Measurements from ENCODE around the gene CD44.

CD44 gene

DNA sequence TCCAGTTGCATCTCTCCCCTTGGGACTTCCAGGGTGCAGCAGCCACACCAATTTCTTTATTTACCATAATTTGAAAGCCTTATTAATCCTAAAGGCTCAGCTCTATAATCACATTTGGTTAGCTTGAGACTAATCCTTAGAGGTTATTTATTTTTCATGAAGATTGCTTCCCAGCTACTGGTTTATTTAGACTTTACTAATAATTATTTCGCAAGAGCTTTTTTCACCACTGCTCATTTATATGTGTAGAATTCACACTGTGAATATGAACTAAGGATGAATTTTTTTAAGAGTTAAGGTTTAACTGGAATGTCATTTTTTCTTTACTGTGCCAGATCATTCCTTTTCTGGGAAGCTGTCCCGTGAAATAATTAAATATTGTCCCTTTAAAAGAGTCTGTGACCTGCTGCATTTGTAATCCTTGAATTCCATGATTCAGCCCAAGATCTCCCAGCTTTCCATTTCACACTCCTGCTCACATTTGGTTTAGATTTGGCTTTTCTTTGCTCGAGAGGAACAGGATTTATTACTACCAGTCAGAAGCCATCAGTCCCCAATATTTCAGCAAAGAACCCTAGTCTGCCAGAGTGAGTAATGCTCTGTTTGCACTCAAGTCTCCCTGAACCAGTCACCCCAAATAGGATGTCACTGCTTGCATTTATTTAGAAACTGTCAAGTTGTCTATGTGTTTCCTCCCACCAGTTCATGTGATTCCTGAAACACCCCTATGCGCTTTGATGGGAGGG is 4.4 kb upstream of the CD44 start:
- no peak for TF ChIP-seq EZH2 (IDR thresholded peaks at IDR 0.05; ENCODE audit: borderline replicate concordance, low read length)
- TF ChIP-seq, protein P1, sequence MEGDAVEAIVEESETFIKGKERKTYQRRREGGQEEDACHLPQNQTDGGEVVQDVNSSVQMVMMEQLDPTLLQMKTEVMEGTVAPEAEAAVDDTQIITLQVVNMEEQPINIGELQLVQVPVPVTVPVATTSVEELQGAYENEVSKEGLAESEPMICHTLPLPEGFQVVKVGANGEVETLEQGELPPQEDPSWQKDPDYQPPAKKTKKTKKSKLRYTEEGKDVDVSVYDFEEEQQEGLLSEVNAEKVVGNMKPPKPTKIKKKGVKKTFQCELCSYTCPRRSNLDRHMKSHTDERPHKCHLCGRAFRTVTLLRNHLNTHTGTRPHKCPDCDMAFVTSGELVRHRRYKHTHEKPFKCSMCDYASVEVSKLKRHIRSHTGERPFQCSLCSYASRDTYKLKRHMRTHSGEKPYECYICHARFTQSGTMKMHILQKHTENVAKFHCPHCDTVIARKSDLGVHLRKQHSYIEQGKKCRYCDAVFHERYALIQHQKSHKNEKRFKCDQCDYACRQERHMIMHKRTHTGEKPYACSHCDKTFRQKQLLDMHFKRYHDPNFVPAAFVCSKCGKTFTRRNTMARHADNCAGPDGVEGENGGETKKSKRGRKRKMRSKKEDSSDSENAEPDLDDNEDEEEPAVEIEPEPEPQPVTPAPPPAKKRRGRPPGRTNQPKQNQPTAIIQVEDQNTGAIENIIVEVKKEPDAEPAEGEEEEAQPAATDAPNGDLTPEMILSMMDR (IDR thresholded peaks at IDR 0.05; ENCODE audit: low read length), result no peak
- no peaks in the 10 kb centered on the region for H3K36me3 ChIP-seq (ENCODE audit: insufficient read depth, low read length)
- H3K9ac ChIP-seq (ENCODE audit: low read length), result no peak overlapping the region
- H3F3A ChIP-seq (ENCODE audit: insufficient read depth, low read length), result no peaks in the 10 kb centered on the region
- no peaks in the 10 kb centered on the region for H3K4me1 ChIP-seq (ENCODE audit: insufficient read depth, low read length, severe bottlenecking)
- H3K9me3 ChIP-seq (ENCODE audit: low read length), result no peaks in the 10 kb centered on the region
- no peaks in the 10 kb centered on the region for H3K27me3 ChIP-seq (ENCODE audit: insufficient read depth, low read length)
- no peaks in the 10 kb centered on the region for H4K20me1 ChIP-seq (ENCODE audit: insufficient read depth, low read length)
- no peak overlapping the region for H3K4me3 ChIP-seq (ENCODE audit: low read depth, low read length, poor library complexity, severe bottlenecking)
- H3K4me2 ChIP-seq (ENCODE audit: low read length), result no peak overlapping the region
- no peaks in the 10 kb centered on the region for H3K9me2 ChIP-seq (ENCODE audit: low read depth, low read length)
- no peak overlapping the region for H3K27ac ChIP-seq (ENCODE audit: low read depth, low read length, poor library complexity, severe bottlenecking)
- H2AFZ ChIP-seq (ENCODE audit: low read length), result no peak overlapping the region
- H3K79me2 ChIP-seq (ENCODE audit: insufficient read depth, low read length), result no peaks in the 10 kb centered on the region

DNA sequence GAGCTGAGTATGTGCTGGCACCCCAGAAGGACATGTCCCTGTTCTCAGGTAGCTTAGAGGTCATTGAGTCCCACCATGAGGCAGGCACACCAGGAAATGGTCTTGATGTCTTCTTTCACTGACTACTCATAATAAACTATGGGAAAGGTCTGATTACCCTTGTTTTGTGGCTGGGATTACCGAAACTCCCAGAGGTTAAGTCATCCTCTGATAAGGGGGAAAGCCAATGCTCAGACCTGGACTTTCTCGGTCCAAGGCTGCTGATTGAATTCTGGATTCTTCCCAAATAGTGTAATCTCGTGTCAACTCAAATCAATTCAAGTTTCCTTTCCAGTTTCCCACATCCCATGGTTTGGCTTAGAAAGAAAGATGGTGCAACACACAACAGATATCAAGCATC is 3.7 kb upstream of the CD44 start:
- no peak overlapping the region for H3K9ac ChIP-seq (ENCODE audit: low read length)
- no peaks in the 10 kb centered on the region for H3K36me3 ChIP-seq (ENCODE audit: insufficient read depth, low read length)
- no peak overlapping the region for H2AFZ ChIP-seq (ENCODE audit: low read length)
- H3K4me1 ChIP-seq (ENCODE audit: insufficient read depth, low read length, severe bottlenecking), result no peaks in the 10 kb centered on the region
- no peaks in the 10 kb centered on the region for H3K9me3 ChIP-seq (ENCODE audit: low read length)
- H3K4me3 ChIP-seq (ENCODE audit: low read depth, low read length, poor library complexity, severe bottlenecking), result no peak overlapping the region
- H3K27me3 ChIP-seq (ENCODE audit: insufficient read depth, low read length), result no peaks in the 10 kb centered on the region
- H3K79me2 ChIP-seq (ENCODE audit: insufficient read depth, low read length), result no peaks in the 10 kb centered on the region
- TF ChIP-seq, protein P1 (IDR thresholded peaks at IDR 0.05; ENCODE audit: low read length), result no peak
- no peak for TF ChIP-seq EZH2 (IDR thresholded peaks at IDR 0.05; ENCODE audit: borderline replicate concordance, low read length)
- H3K9me2 ChIP-seq (ENCODE audit: low read depth, low read length), result no peaks in the 10 kb centered on the region
- no peaks in the 10 kb centered on the region for H3F3A ChIP-seq (ENCODE audit: insufficient read depth, low read length)
- H3K4me2 ChIP-seq (ENCODE audit: low read length), result no peak overlapping the region
- H4K20me1 ChIP-seq (ENCODE audit: insufficient read depth, low read length), result no peaks in the 10 kb centered on the region
- no peak overlapping the region for H3K27ac ChIP-seq (ENCODE audit: low read depth, low read length, poor library complexity, severe bottlenecking)

DNA sequence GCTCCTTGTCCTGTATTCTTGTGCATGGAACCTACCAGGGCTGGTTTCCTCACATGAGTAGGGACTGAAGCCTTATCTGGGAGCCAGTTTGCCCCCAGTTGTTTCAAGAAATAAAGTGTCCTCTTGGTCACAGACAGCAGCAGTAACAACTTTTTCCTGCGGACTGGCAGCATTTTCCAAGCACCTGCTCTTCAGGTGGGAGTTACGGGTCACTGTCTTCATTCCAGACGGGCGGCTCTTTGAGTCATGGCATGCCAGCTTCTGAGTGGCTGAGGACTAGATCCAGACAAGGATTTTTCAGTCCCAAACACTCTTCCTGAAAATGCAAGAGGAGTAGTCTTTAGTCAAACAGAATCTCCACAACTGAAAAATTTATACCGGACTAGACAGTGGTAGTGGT is 2.7 kb upstream of the CD44 start:
- H2AFZ ChIP-seq (ENCODE audit: low read length), result no peak overlapping the region
- no peaks in the 10 kb centered on the region for H3F3A ChIP-seq (ENCODE audit: insufficient read depth, low read length)
- no peaks in the 10 kb centered on the region for H3K9me2 ChIP-seq (ENCODE audit: low read depth, low read length)
- H3K4me1 ChIP-seq (ENCODE audit: insufficient read depth, low read length, severe bottlenecking), result no peaks in the 10 kb centered on the region
- H3K79me2 ChIP-seq (ENCODE audit: insufficient read depth, low read length), result no peaks in the 10 kb centered on the region
- no peaks in the 10 kb centered on the region for H3K36me3 ChIP-seq (ENCODE audit: insufficient read depth, low read length)
- no peaks in the 10 kb centered on the region for H3K27me3 ChIP-seq (ENCODE audit: insufficient read depth, low read length)
- no peak overlapping the region for H3K4me3 ChIP-seq (ENCODE audit: low read depth, low read length, poor library complexity, severe bottlenecking)
- no peaks in the 10 kb centered on the region for H4K20me1 ChIP-seq (ENCODE audit: insufficient read depth, low read length)
- no peak overlapping the region for H3K9ac ChIP-seq (ENCODE audit: low read length)
- no peaks in the 10 kb centered on the region for H3K9me3 ChIP-seq (ENCODE audit: low read length)
- no peak overlapping the region for H3K4me2 ChIP-seq (ENCODE audit: low read length)
- H3K27ac ChIP-seq (ENCODE audit: low read depth, low read length, poor library complexity, severe bottlenecking), result no peak overlapping the region
- TF ChIP-seq, protein P1 (IDR thresholded peaks at IDR 0.05; ENCODE audit: low read length), result no peak
- no peak for TF ChIP-seq EZH2 (IDR thresholded peaks at IDR 0.05; ENCODE audit: borderline replicate concordance, low read length)
